ENCODE results near the gene DDX50. TPM values are rescaled to one million over a fixed set of nuclear protein-coding genes. Genes with fewer than 3 reads are reported as not detected.

Gene DDX50
- polyA plus RNA-seq (2013, experiment 1 of 2) = 32.5 TPM
- polyA plus RNA-seq (2013, experiment 2 of 2) = 32.6 TPM

GRCh38 chr10:68901105-68901927, at the start of gene DDX50:
TSS of gene DDX50 (plus strand) at chr10:68901315. CDS start at chr10:68901385, 70 bp downstream.
- H3K36me3 ChIP-seq (ENCODE audit: control insufficient read depth in 1 of 2, insufficient read depth in 2 of 2, low read depth in 1 of 2, low read length in 2 of 2) = peaks cover 0 to 4% of the 10 kb centered on the region in 2 experiments
- H3K14ac ChIP-seq (ENCODE audit: low read length in 2 of 2) = peak within 1 kb of the TSS in 1 of 2 experiments; percentile 100
- peak within 1 kb of the TSS; percentile 98 for H3K27ac ChIP-seq (ENCODE audit: low read length, poor library complexity, severe bottlenecking)
- H3K4me1 ChIP-seq (ENCODE audit: control insufficient read depth, insufficient read depth, low read depth, low read length) = peaks cover 4% of the 10 kb centered on the region
- H2BK120ac ChIP-seq (ENCODE audit: low read depth, low read length) = peak within 1 kb of the TSS; percentile 96
- no peaks in the 10 kb centered on the region for H3K9me3 ChIP-seq (ENCODE audit: control insufficient read depth, low read length)
- peak within 1 kb of the TSS; percentile 100 for H2BK5ac ChIP-seq (ENCODE audit: low read depth, low read length, poor library complexity, severe bottlenecking)
- H3K18ac ChIP-seq (ENCODE audit: low read depth in 1 of 2, low read length in 2 of 2) = peak within 1 kb of the TSS; percentile 99 to 100
- WGBS = 1% methylated on average over 46 of the region's 47 CpGs
- peak within 1 kb of the TSS; percentile 98 to 99 for H3K4ac ChIP-seq (ENCODE audit: low read depth in 1 of 2, low read length in 2 of 2)
- H2BK12ac ChIP-seq (ENCODE audit: low read length in 2 of 2) = peak within 1 kb of the TSS; percentile 41 to 77
- no peaks in the 10 kb centered on the region for H3K79me1 ChIP-seq (replicated peaks; ENCODE audit: low read length, poor library complexity, severe bottlenecking)
- no peak within 1 kb of the TSS for H2AK5ac ChIP-seq (ENCODE audit: low read length, severe bottlenecking)
- peak within 1 kb of the TSS; percentile 97 for H3K9ac ChIP-seq (ENCODE audit: low read length)
- H4K91ac ChIP-seq (ENCODE audit: low read length) = peak within 1 kb of the TSS; percentile 99
- H4K8ac ChIP-seq (ENCODE audit: low read length) = peak within 1 kb of the TSS; percentile 79
- peak within 1 kb of the TSS; percentile 83 for H3K4me2 ChIP-seq (ENCODE audit: low read length, poor library complexity, severe bottlenecking)
- H3K4me3 ChIP-seq (ENCODE audit: insufficient read depth in 1 of 2, low read depth in 1 of 2, low read length in 2 of 2) = peak within 1 kb of the TSS; percentile 87 to 92
- DNase-seq = peak; percentile 100
- H3K23ac ChIP-seq (ENCODE audit: low read length in 2 of 2) = peak within 1 kb of the TSS in 1 of 2 experiments; percentile 72
- no peaks in the 10 kb centered on the region for H3K27me3 ChIP-seq (ENCODE audit: control insufficient read depth in 1 of 2, insufficient read depth in 1 of 2, low read length in 2 of 2)
- peak within 1 kb of the TSS; percentile 98 for H2BK15ac ChIP-seq (ENCODE audit: low read depth, poor library complexity, severe bottlenecking)
- peak within 1 kb of the TSS; percentile 97 for H2AFZ ChIP-seq (ENCODE audit: low read depth, low read length)

- no peaks in the 10 kb centered on the region for H3K4me1 ChIP-seq (ENCODE audit: control insufficient read depth, insufficient read depth, low read depth, low read length)
- no peak overlapping the region for H3K9ac ChIP-seq (ENCODE audit: low read length)
- H2AK5ac ChIP-seq (ENCODE audit: low read length, severe bottlenecking) = no peak overlapping the region
- no peak overlapping the region for H3K27ac ChIP-seq (ENCODE audit: low read length, poor library complexity, severe bottlenecking)
- no peak for DNase-seq
- no peak overlapping the region for H3K4me3 ChIP-seq (ENCODE audit: insufficient read depth in 1 of 2, low read depth in 1 of 2, low read length in 2 of 2)
- H3K4me2 ChIP-seq (ENCODE audit: low read length, poor library complexity, severe bottlenecking) = no peak overlapping the region
- no peaks in the 10 kb centered on the region for H3K79me1 ChIP-seq (replicated peaks; ENCODE audit: low read length, poor library complexity, severe bottlenecking)
- H4K91ac ChIP-seq (ENCODE audit: low read length) = no peak overlapping the region
- no peak overlapping the region for H4K8ac ChIP-seq (ENCODE audit: low read length)
- 67% methylated on average over 5 of the region's 6 CpGs for WGBS
- H2BK120ac ChIP-seq (ENCODE audit: low read depth, low read length) = no peak overlapping the region
- no peak overlapping the region for H2AFZ ChIP-seq (ENCODE audit: low read depth, low read length)
- H2BK15ac ChIP-seq (ENCODE audit: low read depth, poor library complexity, severe bottlenecking) = no peak overlapping the region
- no peak overlapping the region for H2BK5ac ChIP-seq (ENCODE audit: low read depth, low read length, poor library complexity, severe bottlenecking)
- H3K27me3 ChIP-seq (ENCODE audit: control insufficient read depth in 1 of 2, insufficient read depth in 1 of 2, low read length in 2 of 2) = peaks cover 21 to 38% of the 10 kb centered on the region in 2 experiments
- H3K23ac ChIP-seq (ENCODE audit: low read length in 2 of 2) = peak overlapping the region in 1 of 2 experiments; percentile 77
- H3K18ac ChIP-seq (ENCODE audit: low read depth in 1 of 2, low read length in 2 of 2) = no peak overlapping the region
- no peaks in the 10 kb centered on the region for H3K36me3 ChIP-seq (ENCODE audit: control insufficient read depth in 1 of 2, insufficient read depth in 2 of 2, low read depth in 1 of 2, low read length in 2 of 2)
- no peak overlapping the region for H3K4ac ChIP-seq (ENCODE audit: low read depth in 1 of 2, low read length in 2 of 2)
- no peak overlapping the region for H2BK12ac ChIP-seq (ENCODE audit: low read length in 2 of 2)
- no peak overlapping the region for H3K14ac ChIP-seq (ENCODE audit: low read length in 2 of 2)
- peaks cover 16% of the 10 kb centered on the region for H3K9me3 ChIP-seq (ENCODE audit: control insufficient read depth, low read length)
These were observed 44.8 kb upstream of the DDX50 start for GRCh38 chr10:68856352-68856751.

- no peak overlapping the region for H3K4me3 ChIP-seq (ENCODE audit: insufficient read depth in 1 of 2, low read depth in 1 of 2, low read length in 2 of 2)
- no peaks in the 10 kb centered on the region for H3K4me1 ChIP-seq (ENCODE audit: control insufficient read depth, insufficient read depth, low read depth, low read length)
- H2BK5ac ChIP-seq (ENCODE audit: low read depth, low read length, poor library complexity, severe bottlenecking) = no peak overlapping the region
- no peak overlapping the region for H4K91ac ChIP-seq (ENCODE audit: low read length)
- no peak overlapping the region for H2BK12ac ChIP-seq (ENCODE audit: low read length in 2 of 2)
- H2AK5ac ChIP-seq (ENCODE audit: low read length, severe bottlenecking) = no peak overlapping the region
- H3K4me2 ChIP-seq (ENCODE audit: low read length, poor library complexity, severe bottlenecking) = no peak overlapping the region
- H3K36me3 ChIP-seq (ENCODE audit: control insufficient read depth in 1 of 2, insufficient read depth in 2 of 2, low read depth in 1 of 2, low read length in 2 of 2) = no peaks in the 10 kb centered on the region
- no peak overlapping the region for H2BK15ac ChIP-seq (ENCODE audit: low read depth, poor library complexity, severe bottlenecking)
- no peak overlapping the region for H3K4ac ChIP-seq (ENCODE audit: low read depth in 1 of 2, low read length in 2 of 2)
- no peaks in the 10 kb centered on the region for H3K79me1 ChIP-seq (replicated peaks; ENCODE audit: low read length, poor library complexity, severe bottlenecking)
- no peak overlapping the region for H3K18ac ChIP-seq (ENCODE audit: low read depth in 1 of 2, low read length in 2 of 2)
- H3K27me3 ChIP-seq (ENCODE audit: control insufficient read depth in 1 of 2, insufficient read depth in 1 of 2, low read length in 2 of 2) = peaks cover 21 to 38% of the 10 kb centered on the region in 2 experiments
- no peak overlapping the region for H3K23ac ChIP-seq (ENCODE audit: low read length in 2 of 2)
- DNase-seq = no peak
- no peak overlapping the region for H2BK120ac ChIP-seq (ENCODE audit: low read depth, low read length)
- H2AFZ ChIP-seq (ENCODE audit: low read depth, low read length) = no peak overlapping the region
- no peak overlapping the region for H3K27ac ChIP-seq (ENCODE audit: low read length, poor library complexity, severe bottlenecking)
- H3K9ac ChIP-seq (ENCODE audit: low read length) = no peak overlapping the region
- H3K9me3 ChIP-seq (ENCODE audit: control insufficient read depth, low read length) = peaks cover 22% of the 10 kb centered on the region
- H3K14ac ChIP-seq (ENCODE audit: low read length in 2 of 2) = no peak overlapping the region
- WGBS = 56% methylated on average over 2 of the region's 2 CpGs
- H4K8ac ChIP-seq (ENCODE audit: low read length) = no peak overlapping the region
These were observed 44.1 kb upstream of the DDX50 start for GRCh38 chr10:68857005-68857404.

GRCh38 chr10:68861253-68861652, 39.9 kb upstream of the DDX50 start:
- no peak overlapping the region for H2BK120ac ChIP-seq (ENCODE audit: low read depth, low read length)
- H2AK5ac ChIP-seq (ENCODE audit: low read length, severe bottlenecking) = no peak overlapping the region
- no peaks in the 10 kb centered on the region for H3K36me3 ChIP-seq (ENCODE audit: control insufficient read depth in 1 of 2, insufficient read depth in 2 of 2, low read depth in 1 of 2, low read length in 2 of 2)
- H3K18ac ChIP-seq (ENCODE audit: low read depth in 1 of 2, low read length in 2 of 2) = no peak overlapping the region
- no peak for DNase-seq
- H2BK12ac ChIP-seq (ENCODE audit: low read length in 2 of 2) = no peak overlapping the region
- H2BK15ac ChIP-seq (ENCODE audit: low read depth, poor library complexity, severe bottlenecking) = no peak overlapping the region
- H3K4me2 ChIP-seq (ENCODE audit: low read length, poor library complexity, severe bottlenecking) = no peak overlapping the region
- H3K4ac ChIP-seq (ENCODE audit: low read depth in 1 of 2, low read length in 2 of 2) = no peak overlapping the region
- peaks cover 24% of the 10 kb centered on the region for H3K9me3 ChIP-seq (ENCODE audit: control insufficient read depth, low read length)
- H3K4me1 ChIP-seq (ENCODE audit: control insufficient read depth, insufficient read depth, low read depth, low read length) = no peaks in the 10 kb centered on the region
- no peak overlapping the region for H4K91ac ChIP-seq (ENCODE audit: low read length)
- no peak overlapping the region for H3K14ac ChIP-seq (ENCODE audit: low read length in 2 of 2)
- H4K8ac ChIP-seq (ENCODE audit: low read length) = no peak overlapping the region
- H3K9ac ChIP-seq (ENCODE audit: low read length) = no peak overlapping the region
- WGBS = 95% methylated on average over 4 of the region's 5 CpGs
- no peaks in the 10 kb centered on the region for H3K79me1 ChIP-seq (replicated peaks; ENCODE audit: low read length, poor library complexity, severe bottlenecking)
- H3K4me3 ChIP-seq (ENCODE audit: insufficient read depth in 1 of 2, low read depth in 1 of 2, low read length in 2 of 2) = no peak overlapping the region
- no peak overlapping the region for H3K23ac ChIP-seq (ENCODE audit: low read length in 2 of 2)
- H3K27ac ChIP-seq (ENCODE audit: low read length, poor library complexity, severe bottlenecking) = no peak overlapping the region
- H2AFZ ChIP-seq (ENCODE audit: low read depth, low read length) = no peak overlapping the region
- H3K27me3 ChIP-seq (ENCODE audit: control insufficient read depth in 1 of 2, insufficient read depth in 1 of 2, low read length in 2 of 2) = peaks cover 14 to 28% of the 10 kb centered on the region in 2 experiments
- H2BK5ac ChIP-seq (ENCODE audit: low read depth, low read length, poor library complexity, severe bottlenecking) = no peak overlapping the region

Measured in mesenchymal stem cell (in vitro differentiated cells and primary cell).